ENCODE measurements around the gene CHST4.
"Not testable (repeated sequence)": the region's sequence is repeated elsewhere in the genome, so short reads cannot be mapped to it uniquely, and the experiment has no call there.

Gene CHST4

DNA sequence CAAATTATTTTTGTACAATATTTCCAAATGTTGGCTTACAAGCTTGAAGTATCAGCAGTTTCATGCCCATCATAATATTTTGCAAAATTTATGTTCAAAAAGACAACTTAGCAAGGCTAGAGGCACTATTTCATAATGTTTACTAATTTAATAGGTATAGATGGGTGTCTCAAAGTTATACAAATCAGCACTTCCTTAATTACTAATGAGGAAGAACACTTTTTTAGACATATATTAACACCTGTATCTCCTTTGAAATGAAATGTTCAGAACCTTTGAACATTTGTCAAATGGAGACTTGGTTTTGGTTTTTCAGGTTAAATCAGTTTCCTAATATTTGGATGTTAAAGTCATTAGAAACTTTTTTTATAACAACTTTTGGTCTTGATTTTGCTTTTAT is 48.5 kb downstream of the CHST4 start:
- TF ChIP-seq SP1 (IDR thresholded peaks at IDR 0.05) (no peak), BHLHE40 (IDR thresholded peaks at IDR 0.05; ENCODE audit: borderline replicate concordance) (no peak), FOXM1 (IDR thresholded peaks at IDR 0.05; ENCODE audit: borderline replicate concordance) (no peak), ZNF384 (IDR thresholded peaks at IDR 0.05) (no peak), ARNT (IDR thresholded peaks at IDR 0.05) (no peak), SUZ12 (IDR thresholded peaks at IDR 0.05) (no peak), FOXA1 (IDR thresholded peaks at IDR 0.05) (no peak), ELF4 (IDR thresholded peaks at IDR 0.05) (no peak), CTBP1 (IDR thresholded peaks at IDR 0.05; ENCODE audit: borderline replicate concordance) (no peak), L3MBTL2 (conservative IDR thresholded peaks at IDR 0.05) (no peak), TARDBP (IDR thresholded peaks at IDR 0.05) (no peak), FOXK2 (IDR thresholded peaks at IDR 0.05) (no peak), HDGF (IDR thresholded peaks at IDR 0.05; ENCODE audit: borderline replicate concordance) (no peak), NFRKB (IDR thresholded peaks at IDR 0.05) (no peak), LEF1 (IDR thresholded peaks at IDR 0.05; ENCODE audit: borderline replicate concordance) (no peak)
- TF ChIP-seq, protein P1, sequence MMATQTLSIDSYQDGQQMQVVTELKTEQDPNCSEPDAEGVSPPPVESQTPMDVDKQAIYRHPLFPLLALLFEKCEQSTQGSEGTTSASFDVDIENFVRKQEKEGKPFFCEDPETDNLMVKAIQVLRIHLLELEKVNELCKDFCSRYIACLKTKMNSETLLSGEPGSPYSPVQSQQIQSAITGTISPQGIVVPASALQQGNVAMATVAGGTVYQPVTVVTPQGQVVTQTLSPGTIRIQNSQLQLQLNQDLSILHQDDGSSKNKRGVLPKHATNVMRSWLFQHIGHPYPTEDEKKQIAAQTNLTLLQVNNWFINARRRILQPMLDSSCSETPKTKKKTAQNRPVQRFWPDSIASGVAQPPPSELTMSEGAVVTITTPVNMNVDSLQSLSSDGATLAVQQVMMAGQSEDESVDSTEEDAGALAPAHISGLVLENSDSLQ (IDR thresholded peaks at IDR 0.05): no peak

DNA sequence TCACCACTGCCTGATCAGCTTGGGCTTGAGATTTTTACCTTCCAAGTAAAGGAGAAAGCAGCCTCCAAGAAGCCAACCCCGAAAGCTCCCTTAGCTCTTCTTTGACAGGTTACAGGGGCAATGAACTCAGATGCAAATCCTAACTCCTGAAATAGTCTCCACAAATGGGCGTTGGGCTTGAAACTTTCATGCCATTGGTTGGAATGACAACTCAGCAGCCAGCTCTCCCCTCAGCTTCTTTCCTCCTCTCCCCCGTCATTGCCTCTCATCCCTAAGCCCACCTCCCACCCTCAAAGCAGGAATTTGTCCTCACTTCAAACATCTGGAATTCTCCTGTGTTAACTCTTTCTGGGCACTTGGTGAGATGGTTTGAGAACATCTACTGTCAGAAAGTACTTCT is 50.7 kb downstream of the CHST4 start, which contains the start of gene TAT:
Gene TAT, minus strand, starts transcription at position 122 of the 400 bp plus-strand sequence. CDS start 677 bp downstream, outside the sequence.
- no peak for DNase-seq (ENCODE audit: extremely low spot score)
- TF ChIP-seq BHLHE40 (IDR thresholded peaks at IDR 0.05; ENCODE audit: borderline replicate concordance): no peak
- POLR2A ChIA-PET: interaction anchor here (1.2 kb wide), 1 partner anchor 12 kb away, joined by 4 read pairs; no protein-coding TSS in a partner anchor
- CTCF ChIA-PET: interaction anchor here (2.0 kb wide), 1 partner anchor 34 kb away, joined by 5 read pairs; no protein-coding TSS in a partner anchor

More for the DNA sequence above, 48.5 kb downstream of the CHST4 start:
- POLR2A ChIA-PET: no interaction called here
- CTCF ChIA-PET: interaction anchor here (1.8 kb wide), 1 partner anchor 10 kb away, joined by 5 read pairs; no protein-coding TSS in a partner anchor
- no peak for DNase-seq (ENCODE audit: extremely low spot score)

DNA sequence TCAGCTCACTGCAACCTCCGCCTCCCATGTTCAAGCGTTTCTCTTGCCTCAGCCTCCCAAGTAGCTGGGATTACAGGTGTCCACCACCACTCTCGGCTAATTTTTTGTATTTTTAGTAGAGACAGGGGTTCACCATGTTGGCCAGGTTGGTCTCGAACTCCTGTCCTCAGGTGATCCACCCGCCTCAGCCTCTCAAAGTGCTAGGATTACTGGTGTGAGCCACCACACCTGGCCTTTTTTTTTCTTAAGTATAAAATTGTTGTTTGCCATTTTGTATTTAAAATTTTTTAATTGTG is 56.3 kb downstream of the CHST4 start:
- CTCF ChIA-PET; DNase-seq (ENCODE audit: extremely low spot score); POLR2A ChIA-PET: not testable (repeated sequence)

DNA sequence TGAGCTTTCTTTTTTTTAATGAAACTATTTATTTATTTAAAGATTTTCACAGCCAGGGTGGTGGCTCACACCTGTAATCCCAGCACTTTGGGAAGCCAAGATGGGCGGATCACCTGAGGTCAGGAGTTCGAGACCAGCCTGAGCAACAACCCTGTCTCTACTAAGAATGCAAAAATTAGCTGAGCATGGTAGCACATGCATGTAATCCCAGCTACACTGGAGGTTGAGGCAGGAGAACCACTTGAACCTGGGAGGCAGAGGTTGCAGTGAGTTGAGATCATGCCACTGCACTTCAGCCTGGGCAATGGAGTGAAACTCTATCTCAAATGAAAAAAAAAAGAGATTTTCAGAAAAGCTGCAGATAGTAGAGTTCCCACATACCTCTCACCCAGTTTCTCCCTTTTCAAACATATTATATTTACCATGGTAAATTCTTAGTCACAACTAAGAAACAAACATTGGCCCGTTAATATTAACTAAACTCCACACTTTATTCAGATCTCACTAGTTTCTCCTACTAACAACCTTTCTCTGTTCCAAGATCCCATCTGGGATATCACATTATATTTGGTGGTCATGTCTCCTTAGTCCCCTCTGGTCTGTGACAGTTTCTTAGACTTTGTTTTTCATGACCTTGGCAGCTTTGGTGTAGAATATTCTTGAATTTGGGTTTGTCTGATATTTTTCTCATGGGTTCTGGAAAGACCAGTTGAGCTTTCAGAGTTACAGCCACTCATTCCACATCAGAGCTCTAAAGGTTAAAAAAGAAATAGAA is 58.5 kb downstream of the CHST4 start:
- CTCF ChIA-PET: interaction anchor here (1.5 kb wide), 1 partner anchor 26 kb away, joined by 5 read pairs; no protein-coding TSS in a partner anchor
- no peak for TF ChIP-seq ARNT (IDR thresholded peaks at IDR 0.05)
- no peak for TF ChIP-seq SP1 (IDR thresholded peaks at IDR 0.05)
- DNase-seq (ENCODE audit: extremely low spot score): no peak

DNA sequence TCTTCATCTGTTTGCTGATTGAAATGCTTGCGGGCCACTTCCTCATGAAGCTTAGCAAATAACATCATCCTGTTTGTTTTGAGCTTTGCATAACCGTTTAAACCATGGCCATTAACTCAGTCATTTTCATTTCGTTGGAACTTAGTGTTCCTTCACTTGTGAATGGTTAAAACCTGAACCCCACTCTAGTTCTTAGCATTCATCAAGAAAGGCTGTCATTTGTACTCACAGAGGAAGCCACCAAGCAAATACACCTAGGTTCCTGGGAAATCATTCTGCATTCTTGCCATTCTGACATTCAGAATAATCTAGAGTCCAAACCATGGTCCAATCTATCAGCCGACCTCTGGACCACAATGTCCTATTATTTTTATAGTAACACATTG is 59.1 kb downstream of the CHST4 start:
- ChIA-PET POLR2A (interaction anchor here (1.0 kb wide), 1 partner anchor 20 kb away, joined by 3 read pairs; no protein-coding TSS in a partner anchor), CTCF (interaction anchor here (1.5 kb wide), 1 partner anchor 26 kb away, joined by 5 read pairs; no protein-coding TSS in a partner anchor)
- no peak for TF ChIP-seq NFRKB (IDR thresholded peaks at IDR 0.05)
- no peak for TF ChIP-seq ELF4 (IDR thresholded peaks at IDR 0.05)
- TF ChIP-seq SUZ12 (IDR thresholded peaks at IDR 0.05): no peak
- no peak for TF ChIP-seq BHLHE40 (IDR thresholded peaks at IDR 0.05; ENCODE audit: borderline replicate concordance)
- no peak for TF ChIP-seq FOXK2 (IDR thresholded peaks at IDR 0.05)
- no peak for TF ChIP-seq L3MBTL2 (conservative IDR thresholded peaks at IDR 0.05)
- TF ChIP-seq TARDBP (IDR thresholded peaks at IDR 0.05): no peak
- no peak for TF ChIP-seq HDGF (IDR thresholded peaks at IDR 0.05; ENCODE audit: borderline replicate concordance)
- TF ChIP-seq FOXM1 (IDR thresholded peaks at IDR 0.05; ENCODE audit: borderline replicate concordance): no peak
- TF ChIP-seq LEF1 (IDR thresholded peaks at IDR 0.05; ENCODE audit: borderline replicate concordance): no peak
- TF ChIP-seq ARNT (IDR thresholded peaks at IDR 0.05): no peak
- TF ChIP-seq FOXA1 (IDR thresholded peaks at IDR 0.05): no peak
- TF ChIP-seq CTBP1 (IDR thresholded peaks at IDR 0.05; ENCODE audit: borderline replicate concordance): no peak
- no peak for TF ChIP-seq ZNF384 (IDR thresholded peaks at IDR 0.05)
- TF ChIP-seq, protein P1 (IDR thresholded peaks at IDR 0.05): no peak
- TF ChIP-seq SP1 (IDR thresholded peaks at IDR 0.05): no peak
- DNase-seq (ENCODE audit: extremely low spot score): no peak

More for the DNA sequence above, 58.5 kb downstream of the CHST4 start:
- POLR2A ChIA-PET: interaction anchor here (1.0 kb wide), 1 partner anchor 19 kb away, joined by 3 read pairs; no protein-coding TSS in a partner anchor

Measured in HEK293T (cell line).